ENCODE results near the gene HTATSF1.
A peak's percentile ranks its signal among the peaks of the same experiment; 100 is the strongest.

HTATSF1 gene

DNA sequence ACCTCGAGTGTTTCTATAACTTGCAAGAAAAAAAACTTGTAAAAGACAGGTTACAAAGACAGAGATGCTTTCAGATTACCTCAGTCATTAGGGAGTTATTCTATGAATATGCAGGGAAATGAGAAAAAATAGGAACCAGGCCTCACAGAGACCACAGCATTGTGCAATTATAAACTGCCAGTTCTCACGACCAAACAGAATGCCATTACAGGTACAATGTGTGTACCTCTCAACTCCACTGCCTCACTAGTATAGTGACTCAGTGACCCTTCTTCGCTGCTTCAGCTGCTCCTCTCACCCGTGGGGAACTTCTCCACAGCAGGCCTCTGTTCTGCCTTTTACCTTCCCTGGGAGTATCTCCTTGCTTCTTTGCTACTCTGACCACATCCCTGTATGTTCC lies 2.3 kb upstream of the HTATSF1 start:
- H3K27me3 ChIP-seq (ENCODE audit: control insufficient read depth in 1 of 2, insufficient read depth in 2 of 2, low read length in 2 of 2): peaks cover 0 to 3% of the 10 kb centered on the region in 2 donors

DNA sequence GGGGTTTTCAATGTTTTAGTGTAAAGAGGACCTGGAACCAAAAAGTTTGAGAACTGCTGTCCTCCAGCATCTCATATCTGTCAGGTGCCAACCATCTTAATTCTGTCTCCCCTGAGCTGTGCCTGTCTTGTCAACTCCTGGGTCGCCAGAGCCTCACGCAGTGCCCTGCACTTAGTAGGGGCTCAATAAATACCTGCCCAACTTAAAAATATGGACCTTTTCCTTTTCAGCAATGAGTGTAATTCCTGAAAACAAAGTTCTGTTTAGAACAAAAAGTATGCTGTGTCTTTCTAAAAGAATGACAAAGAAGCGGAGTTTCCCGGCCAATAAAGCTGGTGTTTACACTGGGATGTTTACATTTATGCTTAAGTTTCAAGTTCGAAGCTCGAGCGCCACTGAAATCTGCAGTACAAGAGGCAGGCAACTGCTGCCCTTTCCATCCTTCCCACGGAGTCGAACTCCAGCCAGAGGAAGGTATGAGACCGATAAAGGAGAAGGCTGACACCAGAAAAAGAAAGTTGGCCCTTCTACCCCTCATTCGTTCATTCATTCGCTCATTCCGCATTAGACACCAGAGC lies 1.1 kb upstream of the HTATSF1 start:
- H3K4me1 ChIP-seq (ENCODE audit: control insufficient read depth in 1 of 2, insufficient read depth in 2 of 2, low read length in 2 of 2): peaks cover 8 to 9% of the 10 kb centered on the region in 2 donors
- H3K27ac ChIP-seq (ENCODE audit: low read depth, low read length): peak overlapping the region; percentile 88
- no peaks in the 10 kb centered on the region for H3K9me3 ChIP-seq (ENCODE audit: control insufficient read depth in 1 of 2, low read length in 2 of 2)
- no peaks in the 10 kb centered on the region for H3K27me3 ChIP-seq (ENCODE audit: control insufficient read depth in 1 of 2, insufficient read depth in 2 of 2, low read length in 2 of 2)
- peak overlapping the region; percentile 74 to 88 for H3K4me3 ChIP-seq (ENCODE audit: low read depth in 1 of 2, low read length in 2 of 2)
- H3K9ac ChIP-seq (ENCODE audit: low read depth in 1 of 2, low read length in 2 of 2): peak overlapping the region; percentile 73
- H3K36me3 ChIP-seq (ENCODE audit: control insufficient read depth in 1 of 2, insufficient read depth in 2 of 2, low read length in 2 of 2): peaks cover 0 to 3% of the 10 kb centered on the region in 2 donors

More for the DNA sequence above, 2.3 kb upstream of the HTATSF1 start:
- H3K27ac ChIP-seq (ENCODE audit: low read depth, low read length): no peak overlapping the region
- H3K9me3 ChIP-seq (ENCODE audit: control insufficient read depth in 1 of 2, low read length in 2 of 2): no peaks in the 10 kb centered on the region
- H3K36me3 ChIP-seq (ENCODE audit: control insufficient read depth in 1 of 2, insufficient read depth in 2 of 2, low read length in 2 of 2): no peaks in the 10 kb centered on the region
- peaks cover 8 to 9% of the 10 kb centered on the region in 2 donors for H3K4me1 ChIP-seq (ENCODE audit: control insufficient read depth in 1 of 2, insufficient read depth in 2 of 2, low read length in 2 of 2)
- no peak overlapping the region for H3K4me3 ChIP-seq (ENCODE audit: low read depth in 1 of 2, low read length in 2 of 2)
- no peak overlapping the region for H3K9ac ChIP-seq (ENCODE audit: low read depth in 1 of 2, low read length in 2 of 2)

DNA sequence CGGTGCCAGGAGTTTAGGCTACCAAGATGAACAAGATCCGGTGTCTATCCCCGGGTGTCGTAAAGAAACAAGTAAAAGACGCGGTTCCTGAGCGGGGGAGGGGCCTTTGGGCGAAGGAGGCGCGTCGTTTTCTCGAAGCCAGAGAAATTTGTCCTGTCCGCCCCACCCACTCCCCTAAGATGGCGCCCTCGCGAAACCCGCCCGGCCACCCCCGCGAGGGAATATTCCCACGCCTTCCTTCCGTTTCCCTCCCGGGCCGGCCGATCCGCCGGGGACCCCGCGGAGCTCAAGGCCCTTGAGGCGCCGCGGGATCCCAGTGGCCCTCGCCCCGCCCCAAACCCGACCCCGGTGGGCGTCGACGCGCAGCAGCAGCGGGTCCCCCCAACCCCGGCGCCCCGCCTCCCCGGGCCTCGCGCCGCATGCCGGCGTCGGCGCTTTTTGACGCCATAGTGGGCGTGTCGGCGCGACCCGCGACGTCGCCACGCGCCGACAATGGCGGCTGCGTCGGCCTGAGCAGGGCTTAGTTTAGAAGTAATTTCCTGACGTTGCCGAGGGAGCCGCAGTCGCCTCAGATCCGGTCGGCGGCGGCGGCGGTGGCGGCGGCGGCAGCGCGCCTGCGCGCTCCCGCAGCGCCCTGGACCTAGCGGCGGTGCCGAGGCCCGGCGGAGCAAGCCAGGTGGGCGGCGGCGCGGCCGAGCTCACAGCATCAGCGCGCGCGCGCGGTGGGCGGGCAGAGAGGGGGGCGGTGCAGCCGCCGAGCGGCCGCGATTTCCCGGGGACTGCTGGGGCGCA lies 432 bp upstream of the HTATSF1 start:
- H3K27ac ChIP-seq (ENCODE audit: low read depth, low read length): peak overlapping the region; percentile 88
- H3K9ac ChIP-seq (ENCODE audit: low read depth in 1 of 2, low read length in 2 of 2): peak overlapping the region; percentile 73
- peaks cover 0 to 6% of the 10 kb centered on the region in 2 donors for H3K36me3 ChIP-seq (ENCODE audit: control insufficient read depth in 1 of 2, insufficient read depth in 2 of 2, low read length in 2 of 2)
- H3K9me3 ChIP-seq (ENCODE audit: control insufficient read depth in 1 of 2, low read length in 2 of 2): no peaks in the 10 kb centered on the region
- peaks cover 8 to 9% of the 10 kb centered on the region in 2 donors for H3K4me1 ChIP-seq (ENCODE audit: control insufficient read depth in 1 of 2, insufficient read depth in 2 of 2, low read length in 2 of 2)
- H3K4me3 ChIP-seq (ENCODE audit: low read depth in 1 of 2, low read length in 2 of 2): peak overlapping the region; percentile 88 to 90
- H3K27me3 ChIP-seq (ENCODE audit: control insufficient read depth in 1 of 2, insufficient read depth in 2 of 2, low read length in 2 of 2): no peaks in the 10 kb centered on the region

DNA sequence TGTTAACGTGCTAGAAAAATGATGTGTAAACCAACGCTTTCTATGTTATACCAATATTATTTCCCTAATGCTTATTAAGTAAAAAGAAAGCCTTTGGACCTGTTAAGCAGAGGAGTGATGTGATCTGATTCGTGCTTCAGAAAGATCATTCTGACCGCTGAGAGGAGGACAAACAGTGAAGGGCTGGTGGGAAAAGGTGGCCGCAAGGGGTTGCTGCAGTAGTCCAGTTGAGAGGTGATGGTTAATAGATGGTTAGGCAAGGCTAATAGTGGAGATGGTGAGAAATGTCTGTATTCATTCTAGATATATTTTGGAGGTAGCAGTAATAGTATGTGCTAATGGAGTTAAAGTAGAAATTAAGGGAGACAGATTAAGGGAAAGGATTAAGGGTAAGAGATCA lies 21.7 kb downstream of the HTATSF1 start:
- no peak overlapping the region for H3K4me3 ChIP-seq (ENCODE audit: low read depth in 1 of 2, low read length in 2 of 2)
- H3K4me1 ChIP-seq (ENCODE audit: control insufficient read depth in 1 of 2, insufficient read depth in 2 of 2, low read length in 2 of 2): no peaks in the 10 kb centered on the region
- H3K27me3 ChIP-seq (ENCODE audit: control insufficient read depth in 1 of 2, insufficient read depth in 2 of 2, low read length in 2 of 2): no peaks in the 10 kb centered on the region
- no peak overlapping the region for H3K9ac ChIP-seq (ENCODE audit: low read depth in 1 of 2, low read length in 2 of 2)
- H3K9me3 ChIP-seq (ENCODE audit: control insufficient read depth in 1 of 2, low read length in 2 of 2): no peaks in the 10 kb centered on the region
- H3K36me3 ChIP-seq (ENCODE audit: control insufficient read depth in 1 of 2, insufficient read depth in 2 of 2, low read length in 2 of 2): no peaks in the 10 kb centered on the region
- H3K27ac ChIP-seq (ENCODE audit: low read depth, low read length): no peak overlapping the region

DNA sequence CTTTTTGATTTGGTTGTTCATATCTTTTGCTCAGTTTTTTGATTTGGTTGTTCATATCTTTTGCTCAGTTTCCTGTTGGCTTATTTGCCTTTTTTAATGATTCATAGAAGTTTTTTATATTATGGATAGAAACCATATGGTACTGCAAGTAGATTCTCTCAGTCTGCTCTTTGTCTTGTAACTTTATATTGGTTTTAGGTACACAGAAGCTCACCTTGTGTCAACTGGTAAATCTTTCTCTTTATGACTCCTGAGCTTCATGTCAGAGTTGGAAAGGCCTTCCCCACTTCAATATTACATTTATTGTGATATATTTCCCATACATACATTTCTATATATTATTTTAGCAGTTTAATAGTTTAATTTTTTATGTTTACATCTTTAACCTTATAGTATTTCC lies 26.4 kb downstream of the HTATSF1 start:
- Histone ChIP-seq H3K27me3 (ENCODE audit: control insufficient read depth in 1 of 2, insufficient read depth in 2 of 2, low read length in 2 of 2) (no peaks in the 10 kb centered on the region), H3K27ac (ENCODE audit: low read depth, low read length) (no peak overlapping the region), H3K36me3 (ENCODE audit: control insufficient read depth in 1 of 2, insufficient read depth in 2 of 2, low read length in 2 of 2) (no peaks in the 10 kb centered on the region), H3K4me1 (ENCODE audit: control insufficient read depth in 1 of 2, insufficient read depth in 2 of 2, low read length in 2 of 2) (peaks cover 0 to 9% of the 10 kb centered on the region in 2 donors), H3K9me3 (ENCODE audit: control insufficient read depth in 1 of 2, low read length in 2 of 2) (no peaks in the 10 kb centered on the region), H3K9ac (ENCODE audit: low read depth in 1 of 2, low read length in 2 of 2) (no peak overlapping the region), H3K4me3 (ENCODE audit: low read depth in 1 of 2, low read length in 2 of 2) (no peak overlapping the region)

DNA sequence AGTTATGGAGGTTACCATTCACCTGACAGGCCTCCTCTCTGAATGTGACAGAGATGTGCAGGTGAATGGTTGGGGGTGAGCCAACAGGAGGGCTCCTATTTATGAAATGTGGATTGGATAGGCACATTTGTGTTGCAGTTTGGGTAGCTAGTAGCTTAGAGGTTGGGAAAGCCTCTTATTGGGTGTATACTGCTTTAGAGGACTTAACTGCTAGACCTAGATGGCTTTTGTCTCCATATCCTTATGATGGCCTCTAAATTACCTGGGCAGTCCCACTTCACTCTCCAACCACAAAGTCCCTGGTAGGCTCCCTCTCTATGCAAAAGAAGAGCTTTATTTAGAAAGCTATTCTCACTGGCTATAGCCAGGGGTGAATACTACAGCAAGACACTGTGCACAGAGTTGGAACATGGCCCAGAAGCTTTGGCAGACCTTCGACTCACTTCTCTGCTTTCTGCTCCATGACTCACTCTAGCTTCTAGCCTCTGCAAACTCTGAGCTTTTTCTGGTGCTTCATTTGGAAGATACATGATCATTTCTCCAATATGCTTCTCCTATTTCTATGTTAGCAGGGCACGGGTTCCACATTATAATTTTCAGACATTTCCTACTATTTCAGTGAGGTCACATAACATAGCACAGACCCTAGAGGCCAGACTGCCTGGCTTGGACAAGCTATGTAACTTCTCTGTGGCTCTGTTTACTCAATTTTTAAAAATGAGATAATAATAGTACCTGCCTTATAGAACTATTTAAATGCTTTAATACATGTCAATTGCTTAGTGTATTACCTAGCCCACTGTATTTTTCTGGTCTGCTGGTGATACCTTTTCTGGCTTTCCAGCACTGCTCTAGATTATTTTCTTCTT lies 28.6 kb downstream of the HTATSF1 start:
- Histone ChIP-seq H3K9ac (ENCODE audit: low read depth in 1 of 2, low read length in 2 of 2) (no peak overlapping the region), H3K36me3 (ENCODE audit: control insufficient read depth in 1 of 2, insufficient read depth in 2 of 2, low read length in 2 of 2) (no peaks in the 10 kb centered on the region), H3K9me3 (ENCODE audit: control insufficient read depth in 1 of 2, low read length in 2 of 2) (no peaks in the 10 kb centered on the region), H3K4me3 (ENCODE audit: low read depth in 1 of 2, low read length in 2 of 2) (no peak overlapping the region), H3K27ac (ENCODE audit: low read depth, low read length) (no peak overlapping the region), H3K27me3 (ENCODE audit: control insufficient read depth in 1 of 2, insufficient read depth in 2 of 2, low read length in 2 of 2) (no peaks in the 10 kb centered on the region), H3K4me1 (ENCODE audit: control insufficient read depth in 1 of 2, insufficient read depth in 2 of 2, low read length in 2 of 2) (peaks cover 0 to 9% of the 10 kb centered on the region in 2 donors)

DNA sequence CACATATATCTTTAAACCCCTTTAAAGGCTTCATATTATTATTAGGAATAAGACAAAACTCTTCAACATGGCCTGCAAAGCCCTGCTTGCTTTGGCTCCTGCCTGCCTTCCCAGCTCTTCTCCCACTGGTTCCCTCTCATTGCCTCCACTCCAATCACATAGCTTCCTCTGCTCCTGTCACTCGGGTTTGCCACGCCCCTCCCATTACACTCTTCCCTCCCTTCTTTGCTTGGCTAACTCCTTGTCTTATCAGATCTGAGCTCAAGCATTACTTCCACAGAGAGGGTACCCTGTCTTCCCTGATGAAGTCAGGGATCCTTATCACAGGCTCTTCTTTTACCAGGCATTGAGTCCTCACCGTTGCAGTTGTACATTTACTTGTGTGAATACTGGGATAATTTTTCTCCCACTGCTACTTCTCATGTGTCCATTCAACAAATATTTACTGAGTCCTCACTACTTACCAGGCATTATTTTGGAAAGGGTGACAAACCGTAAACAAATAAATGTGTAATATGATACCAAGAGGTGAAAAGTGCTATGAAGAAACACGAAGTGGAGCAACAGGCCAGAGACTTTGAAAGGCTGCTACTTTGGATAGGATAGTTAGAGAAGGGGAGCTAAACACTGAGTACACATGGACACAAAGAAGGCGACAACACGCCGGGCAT lies 31.4 kb downstream of the HTATSF1 start:
- no peak overlapping the region for H3K4me3 ChIP-seq (ENCODE audit: low read depth in 1 of 2, low read length in 2 of 2)
- no peaks in the 10 kb centered on the region for H3K27me3 ChIP-seq (ENCODE audit: control insufficient read depth in 1 of 2, insufficient read depth in 2 of 2, low read length in 2 of 2)
- peaks cover 0 to 9% of the 10 kb centered on the region in 2 donors for H3K4me1 ChIP-seq (ENCODE audit: control insufficient read depth in 1 of 2, insufficient read depth in 2 of 2, low read length in 2 of 2)
- H3K36me3 ChIP-seq (ENCODE audit: control insufficient read depth in 1 of 2, insufficient read depth in 2 of 2, low read length in 2 of 2): no peaks in the 10 kb centered on the region
- no peak overlapping the region for H3K27ac ChIP-seq (ENCODE audit: low read depth, low read length)
- no peaks in the 10 kb centered on the region for H3K9me3 ChIP-seq (ENCODE audit: control insufficient read depth in 1 of 2, low read length in 2 of 2)
- no peak overlapping the region for H3K9ac ChIP-seq (ENCODE audit: low read depth in 1 of 2, low read length in 2 of 2)

DNA sequence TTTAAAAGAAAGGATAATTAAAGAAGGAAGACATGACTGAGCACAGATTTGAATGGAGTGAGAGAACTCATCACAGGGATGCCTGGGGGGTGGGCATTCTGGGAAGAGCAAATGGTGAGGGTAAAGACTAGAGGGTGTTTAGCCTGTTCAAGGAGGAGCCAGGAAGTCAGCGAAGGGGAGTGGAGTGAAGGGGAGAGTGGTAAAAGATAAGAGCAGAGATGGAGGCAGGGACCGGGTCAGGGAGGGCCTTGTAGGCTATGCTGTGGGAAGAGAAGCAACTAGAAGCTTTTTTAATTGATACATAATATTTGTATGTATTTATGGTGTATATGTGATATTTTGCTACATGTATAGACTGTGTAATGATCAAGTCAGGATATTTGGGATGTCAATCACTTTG lies 32.4 kb downstream of the HTATSF1 start:
- Histone ChIP-seq H3K27me3 (ENCODE audit: control insufficient read depth in 1 of 2, insufficient read depth in 2 of 2, low read length in 2 of 2) (no peaks in the 10 kb centered on the region), H3K4me3 (ENCODE audit: low read depth in 1 of 2, low read length in 2 of 2) (no peak overlapping the region), H3K9me3 (ENCODE audit: control insufficient read depth in 1 of 2, low read length in 2 of 2) (no peaks in the 10 kb centered on the region), H3K9ac (ENCODE audit: low read depth in 1 of 2, low read length in 2 of 2) (no peak overlapping the region), H3K4me1 (ENCODE audit: control insufficient read depth in 1 of 2, insufficient read depth in 2 of 2, low read length in 2 of 2) (peaks cover 0 to 9% of the 10 kb centered on the region in 2 donors), H3K36me3 (ENCODE audit: control insufficient read depth in 1 of 2, insufficient read depth in 2 of 2, low read length in 2 of 2) (no peaks in the 10 kb centered on the region), H3K27ac (ENCODE audit: low read depth, low read length) (no peak overlapping the region)

DNA sequence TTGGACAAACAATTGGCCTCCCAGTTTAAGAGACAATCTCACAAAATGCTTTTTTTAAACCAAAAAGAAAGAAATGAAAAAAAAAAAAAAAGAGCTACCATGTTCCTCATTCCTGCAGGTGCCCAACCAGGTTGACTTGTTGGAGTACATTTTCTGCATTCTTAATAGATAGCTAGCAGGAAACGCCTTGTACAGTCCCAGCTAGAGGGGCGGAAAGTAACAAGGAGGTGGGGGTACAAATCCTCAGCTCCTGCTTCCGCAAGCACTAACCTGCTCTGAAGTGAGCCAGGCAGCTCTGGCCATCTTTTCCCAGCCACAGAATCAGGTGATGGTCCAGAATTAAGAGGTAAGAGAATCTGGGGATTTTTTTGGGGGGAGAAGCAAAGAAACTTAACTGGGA lies 34.6 kb downstream of the HTATSF1 start, which contains the start of gene VGLL1:
Gene VGLL1 (plus strand): TSS at position 265 of the 400 bp plus-strand sequence. CDS start 3,806 bp downstream, outside the sequence.
- no peak within 1 kb of the TSS for H3K27ac ChIP-seq (ENCODE audit: low read depth, low read length)
- no peaks in the 10 kb centered on the region for H3K9me3 ChIP-seq (ENCODE audit: control insufficient read depth in 1 of 2, low read length in 2 of 2)

More for the DNA sequence above, 34.6 kb downstream of the HTATSF1 start, which contains the start of gene VGLL1:
- no peaks in the 10 kb centered on the region for H3K4me1 ChIP-seq (ENCODE audit: control insufficient read depth in 1 of 2, insufficient read depth in 2 of 2, low read length in 2 of 2)
- no peaks in the 10 kb centered on the region for H3K36me3 ChIP-seq (ENCODE audit: control insufficient read depth in 1 of 2, insufficient read depth in 2 of 2, low read length in 2 of 2)
- H3K9ac ChIP-seq (ENCODE audit: low read depth in 1 of 2, low read length in 2 of 2): no peak within 1 kb of the TSS
- H3K27me3 ChIP-seq (ENCODE audit: control insufficient read depth in 1 of 2, insufficient read depth in 2 of 2, low read length in 2 of 2): no peaks in the 10 kb centered on the region
- H3K4me3 ChIP-seq (ENCODE audit: low read depth in 1 of 2, low read length in 2 of 2): no peak within 1 kb of the TSS
